B cell (primary cell): ENCODE data around the gene DRAXIN.

Experiments used
- EZH2 ChIP-seq: IDR thresholded peaks from 2 replicates; pipeline ENCODE4 v1.6.1; 2012; ENCODE audit warnings: borderline replicate concordance, low read depth, mild to moderate bottlenecking, moderate library complexity, low read length; ENCODE audit not compliant: insufficient read depth, poor library complexity, severe bottlenecking
- TF ChIP-seq, protein P1 (sequence below): fragments of 200-600 bp; IDR thresholded peaks from one replicate; pipeline ENCODE4 v1.8.0; 2022; ENCODE audit warnings: antibody characterized with exemption, mild to moderate bottlenecking

DNA sequence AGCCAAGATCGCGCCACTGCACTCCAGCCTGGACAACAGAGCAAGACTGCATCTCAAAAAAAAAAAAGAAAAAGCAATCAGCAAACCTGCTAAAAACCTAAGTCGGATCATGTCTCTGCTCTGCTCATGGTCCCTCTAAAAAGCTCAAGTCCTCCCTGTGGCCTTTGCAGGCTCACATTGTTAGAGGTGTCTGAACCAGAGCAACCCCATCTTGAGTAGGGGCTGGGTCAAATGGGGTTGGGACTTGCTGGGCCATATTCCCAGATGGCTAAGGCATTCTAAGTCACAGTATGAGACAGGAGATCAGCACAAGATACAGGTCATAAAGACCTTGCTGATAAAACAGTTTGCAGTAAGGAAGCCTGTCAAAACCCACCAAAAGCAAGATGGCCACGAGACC, 3.0 kb upstream of the DRAXIN start:
- TF ChIP-seq, protein P1, sequence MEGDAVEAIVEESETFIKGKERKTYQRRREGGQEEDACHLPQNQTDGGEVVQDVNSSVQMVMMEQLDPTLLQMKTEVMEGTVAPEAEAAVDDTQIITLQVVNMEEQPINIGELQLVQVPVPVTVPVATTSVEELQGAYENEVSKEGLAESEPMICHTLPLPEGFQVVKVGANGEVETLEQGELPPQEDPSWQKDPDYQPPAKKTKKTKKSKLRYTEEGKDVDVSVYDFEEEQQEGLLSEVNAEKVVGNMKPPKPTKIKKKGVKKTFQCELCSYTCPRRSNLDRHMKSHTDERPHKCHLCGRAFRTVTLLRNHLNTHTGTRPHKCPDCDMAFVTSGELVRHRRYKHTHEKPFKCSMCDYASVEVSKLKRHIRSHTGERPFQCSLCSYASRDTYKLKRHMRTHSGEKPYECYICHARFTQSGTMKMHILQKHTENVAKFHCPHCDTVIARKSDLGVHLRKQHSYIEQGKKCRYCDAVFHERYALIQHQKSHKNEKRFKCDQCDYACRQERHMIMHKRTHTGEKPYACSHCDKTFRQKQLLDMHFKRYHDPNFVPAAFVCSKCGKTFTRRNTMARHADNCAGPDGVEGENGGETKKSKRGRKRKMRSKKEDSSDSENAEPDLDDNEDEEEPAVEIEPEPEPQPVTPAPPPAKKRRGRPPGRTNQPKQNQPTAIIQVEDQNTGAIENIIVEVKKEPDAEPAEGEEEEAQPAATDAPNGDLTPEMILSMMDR, result no peak
- TF ChIP-seq EZH2, result no peak
